GM19467 (cell line): ENCODE measurements around the gene SYT6.

Experiments used
- ATAC-seq: cut with Tn5 transposase; IDR thresholded peaks from one replicate; pipeline ENCODE4 v1.9.1; 2021; ENCODE audit warnings: mild to moderate bottlenecking, moderate library complexity; ENCODE audit not compliant: unreplicated experiment

SYT6 gene

GRCh38 chr1:114122941-114123618 lies 30.6 kb downstream of the SYT6 start:
- no peak for ATAC-seq

- no peak for ATAC-seq
Measured at GRCh38 chr1:114118351-114118990, 35.2 kb downstream of the SYT6 start.

- no peak for ATAC-seq
Measured at GRCh38 chr1:114117654-114118053, 36.0 kb downstream of the SYT6 start.

GRCh38 chr1:114116086-114116485 lies 37.6 kb downstream of the SYT6 start:
- ATAC-seq: no peak

- no peak for ATAC-seq
Measured at GRCh38 chr1:114114185-114115094, 39.2 kb downstream of the SYT6 start.

GRCh38 chr1:114113411-114114184 lies 40.1 kb downstream of the SYT6 start:
- no peak for ATAC-seq

GRCh38 chr1:114112775-114113174 lies 40.9 kb downstream of the SYT6 start:
- no peak for ATAC-seq

GRCh38 chr1:114111731-114112641 lies 41.7 kb downstream of the SYT6 start:
- ATAC-seq: no peak

- ATAC-seq: no peak
Measured at GRCh38 chr1:114109981-114110380, 43.7 kb downstream of the SYT6 start.

- ATAC-seq: peak; percentile 71
Measured at GRCh38 chr1:114108751-114109255, 44.9 kb downstream of the SYT6 start.

GRCh38 chr1:114107474-114108435 lies 45.9 kb downstream of the SYT6 start:
- ATAC-seq: no peak

GRCh38 chr1:114105421-114105979 lies 48.2 kb downstream of the SYT6 start:
- no peak for ATAC-seq

- no peak for ATAC-seq
Measured at GRCh38 chr1:114104949-114105348, 48.7 kb downstream of the SYT6 start.

GRCh38 chr1:114103992-114104391 lies 49.7 kb downstream of the SYT6 start:
- ATAC-seq: no peak

GRCh38 chr1:114102136-114102535 lies 51.5 kb downstream of the SYT6 start:
- no peak for ATAC-seq

- no peak for ATAC-seq
Measured at GRCh38 chr1:114100148-114100547, 53.5 kb downstream of the SYT6 start.

- ATAC-seq: no peak
Measured at GRCh38 chr1:114099268-114099667, 54.4 kb downstream of the SYT6 start.

- no peak for ATAC-seq
Measured at GRCh38 chr1:114097109-114097508, 56.6 kb downstream of the SYT6 start.
